IMR-90 (cell line): ENCODE data around the gene ARVCF. TPM values are rescaled to one million over a fixed set of nuclear protein-coding genes. Genes with fewer than 3 reads are reported as not detected.

Experiments used
- ATAC-seq: fragments of 200-7000 bp; cut with Tn5 transposase; 2 replicates; pipeline ENCODE4 v1.9.1; 2020; ENCODE audit warnings: low read depth, mild to moderate bottlenecking, moderate library complexity
- BruUV-seq: library from RNA; stranded (reverse); fragments of 400-500 nt; replicated peaks from 2 replicates; lab custom pipeline; 2021; lab: Mats Ljungman, UMichigan
- CTCF ChIA-PET: fragments of 300-600 bp; formaldehyde crosslinking; extraction: SDS; loops from one replicate; lab custom pipeline; 2021; ENCODE audit warnings: antibody characterized with exemption; lab: Yijun Ruan, JAX
- POLR2A ChIA-PET: fragments of 300-600 bp; sonication (Branson Sonifier 250); formaldehyde crosslinking; loops from one replicate; lab custom pipeline; 2022; ENCODE audit warnings: antibody characterized with exemption; ENCODE audit not compliant: unreplicated experiment; lab: Charles Lee
- DNase-seq: peaks from one replicate; pipeline ENCODE4 v3.0.0; 2013
- H2AFZ ChIP-seq: replicated peaks from 2 replicates; pipeline ENCODE3; 2013; ENCODE audit warnings: low read length, mild to moderate bottlenecking; ENCODE audit not compliant: poor library complexity
- H2AK5ac ChIP-seq: 2 replicates; pipeline ENCODE4 v1.6.1; 2013; ENCODE audit warnings: low read depth, low read length, inconsistent platforms
- H2AK9ac ChIP-seq: replicated peaks from 2 replicates; pipeline ENCODE3; 2013; ENCODE audit warnings: mild to moderate bottlenecking, low read depth, low read length, moderate library complexity; ENCODE audit not compliant: poor library complexity
- H2BK120ac ChIP-seq: 2 replicates; pipeline ENCODE4 v1.6.1; 2013; ENCODE audit warnings: low read depth, low read length, inconsistent platforms
- H2BK15ac ChIP-seq: 3 replicates; pipeline ENCODE4 v1.6.1; 2013; ENCODE audit warnings: low read depth, low read length, inconsistent platforms
- H2BK20ac ChIP-seq: 2 replicates; pipeline ENCODE4 v1.6.1; 2013; ENCODE audit warnings: low read depth, mild to moderate bottlenecking, inconsistent platforms, low read length, moderate library complexity
- H2BK5ac ChIP-seq: 2 replicates; pipeline ENCODE4 v1.6.1; 2013; ENCODE audit warnings: mild to moderate bottlenecking, low read depth, low read length, inconsistent platforms; ENCODE audit not compliant: poor library complexity, severe bottlenecking
- H3K14ac ChIP-seq: replicated peaks from 2 replicates; pipeline ENCODE4 v1.6.1; 2013; ENCODE audit warnings: low read depth, low read length, inconsistent platforms
- H3K18ac ChIP-seq: 2 replicates; pipeline ENCODE4 v1.6.1; 2013; ENCODE audit warnings: low read depth, low read length, control low read depth
- H3K23ac ChIP-seq: 2 replicates; pipeline ENCODE4 v1.6.1; 2013; ENCODE audit warnings: low read depth, low read length, inconsistent platforms
- H3K27ac ChIP-seq: 2 replicates; pipeline ENCODE4 v1.5.1; 2013; ENCODE audit warnings: mild to moderate bottlenecking, control low read depth, low read length; ENCODE audit not compliant: insufficient read depth
- H3K27me3 ChIP-seq: 2 replicates; pipeline ENCODE4 v1.6.1; 2013; ENCODE audit warnings: low read length; ENCODE audit not compliant: control insufficient read depth, insufficient read depth
- H3K36me3 ChIP-seq: 2 replicates; pipeline ENCODE4 v1.6.1; 2013; ENCODE audit warnings: low read length, mixed read lengths; ENCODE audit not compliant: control insufficient read depth, insufficient read depth
- H3K4ac ChIP-seq: 2 replicates; pipeline ENCODE4 v1.6.1; 2013; ENCODE audit warnings: low read depth, low read length, inconsistent platforms
- H3K4me1 ChIP-seq: 2 replicates; pipeline ENCODE4 v1.6.1; 2013; ENCODE audit warnings: low read length, mixed read lengths; ENCODE audit not compliant: control insufficient read depth, insufficient read depth
- H3K4me2 ChIP-seq: 2 replicates; pipeline ENCODE4 v1.6.1; 2013; ENCODE audit warnings: low read depth, mild to moderate bottlenecking, control low read depth, low read length, moderate library complexity
- H3K4me3 ChIP-seq: 2 replicates; pipeline ENCODE4 v1.5.1; 2013; ENCODE audit warnings: low read depth, mild to moderate bottlenecking, control low read depth, low read length, moderate library complexity; ENCODE audit not compliant: insufficient read depth
- H3K56ac ChIP-seq: 2 replicates; pipeline ENCODE4 v1.6.1; 2013; ENCODE audit warnings: low read length, inconsistent platforms; ENCODE audit not compliant: insufficient read depth; ENCODE audit errors: extremely low read depth
- H3K79me1 ChIP-seq, 2 experiments: 2 replicates each; pipeline ENCODE4 v1.6.1; 2013; ENCODE audit warnings: low read length in 2 of 2, inconsistent platforms in 1 of 2, low read depth in 1 of 2
- H3K9ac ChIP-seq: 2 replicates; pipeline ENCODE4 v1.6.1; 2013; ENCODE audit warnings: low read depth, low read length, control low read depth
- H3K9me1 ChIP-seq: 2 replicates; pipeline ENCODE4 v1.6.1; 2013; ENCODE audit warnings: low read length, inconsistent platforms; ENCODE audit not compliant: insufficient read depth
- H3K9me3 ChIP-seq: 2 replicates; pipeline ENCODE4 v1.6.1; 2013; ENCODE audit warnings: low read length; ENCODE audit not compliant: control insufficient read depth, insufficient read depth
- H4K20me1 ChIP-seq: 2 replicates; pipeline ENCODE4 v1.6.1; 2013; ENCODE audit warnings: low read length, inconsistent platforms; ENCODE audit not compliant: insufficient read depth
- H4K5ac ChIP-seq: 2 replicates; pipeline ENCODE4 v1.6.1; 2013; ENCODE audit warnings: mild to moderate bottlenecking, low read depth, low read length, control low read depth
- H4K8ac ChIP-seq, 2 experiments: 2 replicates each; pipeline ENCODE4 v1.6.1; 2013; ENCODE audit warnings: low read depth in 2 of 2, low read length in 2 of 2, control low read depth in 1 of 2, inconsistent platforms in 1 of 2
- H4K91ac ChIP-seq: 2 replicates; pipeline ENCODE4 v1.6.1; 2013; ENCODE audit warnings: low read depth, low read length, inconsistent platforms; ENCODE audit not compliant: insufficient read depth
- BHLHE40 ChIP-seq: fragments of 150-350 bp; IDR thresholded peaks from 2 replicates; pipeline ENCODE4 v1.6.1; 2016; ENCODE audit warnings: mild to moderate bottlenecking, low read depth, low read length
- FOS ChIP-seq: fragments of 150-350 bp; IDR thresholded peaks from 2 replicates; pipeline ENCODE4 v1.6.1; 2016; ENCODE audit warnings: low read depth, low read length
- RCOR1 ChIP-seq: IDR thresholded peaks from 2 replicates; pipeline ENCODE4 v1.6.1; 2012; ENCODE audit warnings: mild to moderate bottlenecking, low read length, improper control_type of control experiment; ENCODE audit not compliant: insufficient replicate concordance
- WGBS, 2 experiments: methylation state at CpG; one replicate each; pipeline versions ENCODE4 v1.1.5 to v1.1.7; 2013; ENCODE audit warnings: missing lambda C conversion rate in 2 of 2; ENCODE audit not compliant: insufficient read length in 1 of 2; ENCODE audit errors: extremely low coverage in 2 of 2; 5-methylcytosine and 5-hydroxymethylcytosine counted together
- dilution Hi-C: fragments of 300-500 bp; cut with HindIII; formaldehyde crosslinking; loops from one replicate; pipeline ENCODE4 v1.14.3; 2018; ENCODE audit warnings: low sequenced_read_pairs; ENCODE audit not compliant: unreplicated experiment
- in situ Hi-C: fragments of 300-500 bp; cut with MboI; formaldehyde crosslinking; loops from 3 replicates; pipeline ENCODE4 v1.14.3; 2019; ENCODE audit warnings: low sequenced_read_pairs, inconsistent platforms, mixed read lengths
- intact Hi-C: fragments of 100-400 bp; cut with micrococcal nuclease; formaldehyde crosslinking; loops from 2 replicates; pipeline ENCODE4 v1.10.0; 2022
- polyA plus RNA-seq, 3 experiments: library from polyadenylated mRNA; depleted of rRNA; stranded (reverse); fragments of >200 nt; gene quantifications; 2 replicates each; pipeline ENCODE4 v1.2.3, GENCODE V29; 2012; ENCODE audit warnings: low replicate concordance in 1 of 3
- total RNA-seq: library from RNA; depleted of rRNA; stranded (reverse); fragments of >200 nt; gene quantifications from 2 replicates; pipeline ENCODE4 v1.2.3, GENCODE V29; 2012
- TF ChIP-seq, protein P1 (sequence below): fragments of 150-350 bp; IDR thresholded peaks from 2 replicates; pipeline ENCODE4 v1.6.1; 2016; ENCODE audit warnings: low read depth, mild to moderate bottlenecking, low read length, moderate library complexity, borderline replicate concordance

The ARVCF gene
- total and polyA plus RNA-seq, 2 of the 4 experiments (the other 2 are of a cell fraction), result 8.6 to 14.1 TPM

DNA sequence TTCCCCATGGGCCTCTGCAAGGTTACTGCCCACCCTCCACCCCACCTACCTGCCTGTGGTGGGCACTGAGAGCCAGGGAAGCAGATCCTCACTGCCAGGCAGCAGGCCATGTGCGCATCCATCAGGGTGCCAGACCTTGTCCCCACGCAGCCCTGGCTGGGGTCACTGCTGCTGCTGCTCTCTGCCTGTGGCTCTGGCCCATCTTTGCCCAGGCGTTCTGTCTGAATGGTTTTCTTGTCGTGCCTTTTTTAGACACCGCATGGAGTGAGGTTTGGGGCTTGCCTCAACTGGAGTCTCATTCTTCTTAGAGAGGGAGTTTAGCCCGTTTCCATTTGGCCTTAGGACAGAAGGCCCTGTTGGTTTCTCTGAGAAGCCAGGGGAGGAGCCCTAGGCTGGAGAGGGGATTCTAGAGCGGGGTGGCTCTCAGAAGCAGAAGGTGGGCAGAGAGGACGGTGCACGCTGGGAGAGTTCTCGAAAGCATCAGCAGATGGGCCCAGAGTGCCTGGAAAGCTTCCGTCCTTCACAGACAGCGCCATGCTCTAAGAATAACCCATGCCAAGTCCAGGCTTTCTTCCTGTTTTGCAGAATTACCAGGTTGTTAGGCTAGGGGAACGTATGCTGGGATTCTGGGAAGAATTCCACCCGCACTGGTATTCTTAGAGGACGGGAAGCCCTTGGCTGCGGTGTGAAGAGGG, 12.4 kb upstream of the ARVCF start:
- WGBS, 2 experiments, result 85% methylated on average over 6 of the region's 16 CpGs; no CpG with 5 or more reads in 1 of the 2 experiments
- no peak overlapping the region for H2AK9ac ChIP-seq
- no peak for DNase-seq
- no peaks in the 10 kb centered on the region for H3K27me3 ChIP-seq
- H3K56ac ChIP-seq, result no peak overlapping the region
- H4K5ac ChIP-seq, result no peak overlapping the region
- no peak overlapping the region for H2BK20ac ChIP-seq
- intact Hi-C loops (no loop called here), dilution Hi-C loops (no loop called here), in situ Hi-C loops (no loop called here)
- no peak overlapping the region for H3K4me3 ChIP-seq
- H2AFZ ChIP-seq, result peak overlapping the region; percentile 54
- H2BK15ac ChIP-seq, result no peak overlapping the region
- H3K4ac ChIP-seq, result no peak overlapping the region
- H3K36me3 ChIP-seq, result peaks cover 20% of the 10 kb centered on the region
- H4K91ac ChIP-seq, result no peak overlapping the region
- POLR2A ChIA-PET, result no interaction called here
- H3K4me1 ChIP-seq, result peaks cover 3% of the 10 kb centered on the region; the same call in 1 of the 2 replicates
- H3K9ac ChIP-seq, result no peak overlapping the region
- no peak overlapping the region for H2BK5ac ChIP-seq
- H4K20me1 ChIP-seq, result peaks cover 74% of the 10 kb centered on the region
- H2BK120ac ChIP-seq, result no peak overlapping the region
- no peak overlapping the region for H3K27ac ChIP-seq
- no peak overlapping the region for H3K18ac ChIP-seq
- no peaks in the 10 kb centered on the region for H3K9me3 ChIP-seq
- BruUV-seq, result no TSS peak
- H3K9me1 ChIP-seq, result peaks cover 35% of the 10 kb centered on the region
- no peak overlapping the region for H2AK5ac ChIP-seq
- H3K4me2 ChIP-seq, result no peak overlapping the region
- no peak for ATAC-seq
- H3K23ac ChIP-seq, result no peak overlapping the region
- no peak overlapping the region for H4K8ac ChIP-seq
- TF ChIP-seq FOS, result no peak
- TF ChIP-seq RCOR1, result no peak
- TF ChIP-seq BHLHE40, result no peak
- TF ChIP-seq, protein P1, sequence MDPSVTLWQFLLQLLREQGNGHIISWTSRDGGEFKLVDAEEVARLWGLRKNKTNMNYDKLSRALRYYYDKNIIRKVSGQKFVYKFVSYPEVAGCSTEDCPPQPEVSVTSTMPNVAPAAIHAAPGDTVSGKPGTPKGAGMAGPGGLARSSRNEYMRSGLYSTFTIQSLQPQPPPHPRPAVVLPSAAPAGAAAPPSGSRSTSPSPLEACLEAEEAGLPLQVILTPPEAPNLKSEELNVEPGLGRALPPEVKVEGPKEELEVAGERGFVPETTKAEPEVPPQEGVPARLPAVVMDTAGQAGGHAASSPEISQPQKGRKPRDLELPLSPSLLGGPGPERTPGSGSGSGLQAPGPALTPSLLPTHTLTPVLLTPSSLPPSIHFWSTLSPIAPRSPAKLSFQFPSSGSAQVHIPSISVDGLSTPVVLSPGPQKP, result no peak
- peaks cover 14 to 84% of the 10 kb centered on the region in 2 experiments; a peak in 3 of 4 replicates for H3K79me1 ChIP-seq
- CTCF ChIA-PET, result no interaction called here
- no peak overlapping the region for H3K14ac ChIP-seq
